ENCODE results near the gene ING4.
A peak's percentile ranks its signal among the peaks of the same experiment; 100 is the strongest.
"Not testable (repeated sequence)": the region's sequence is repeated elsewhere in the genome, so short reads cannot be mapped to it uniquely, and the experiment has no call there.

The ING4 gene

GRCh38 chr12:6662906-6663742 is at the start of gene ING4:
Gene ING4 (minus strand): TSS chr12:6663119. CDS start chr12:6663101, 18 bp downstream.
- DNase-seq (ENCODE audit: extremely low read depth, insufficient read length): peak; percentile 93
- no peak for TF ChIP-seq CTCF (IDR thresholded peaks at IDR 0.05; ENCODE audit: insufficient read depth, low read length, poor library complexity, severe bottlenecking)

DNA sequence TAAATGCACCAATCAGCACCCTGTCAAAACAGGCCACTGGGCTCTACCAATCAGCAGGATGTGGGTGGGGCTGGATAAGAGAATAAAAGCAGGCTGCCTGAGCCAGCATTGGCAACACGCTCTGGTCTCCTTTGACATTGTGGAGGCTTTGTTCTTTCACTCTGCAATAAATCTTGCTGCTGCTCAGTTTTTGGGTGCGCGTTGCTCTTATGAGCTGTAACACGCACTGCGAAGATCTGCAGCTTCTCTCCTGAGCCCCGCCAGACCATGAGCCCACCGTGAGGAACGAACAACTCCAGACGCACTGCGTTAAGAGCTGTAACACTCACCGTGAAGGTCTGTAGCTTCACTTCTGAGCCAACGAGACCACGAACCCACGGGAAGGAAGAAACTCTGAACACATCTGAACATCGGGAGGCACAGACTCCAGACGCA is 46.1 kb upstream of the ING4 start:
- no peak overlapping the region for H3K4me3 ChIP-seq (replicated peaks; ENCODE audit: low read depth, low read length)
- no peak for DNase-seq (ENCODE audit: extremely low read depth, insufficient read length)

More at GRCh38 chr12:6662906-6663742, at the start of gene ING4:
- peak within 1 kb of the TSS; percentile 89 for H3K4me3 ChIP-seq (replicated peaks; ENCODE audit: low read depth, low read length)
- H3K36me3 ChIP-seq (ENCODE audit: control insufficient read depth, insufficient read depth, low read length): peaks cover 8% of the 10 kb centered on the region
- H3K27me3 ChIP-seq (replicated peaks; ENCODE audit: control insufficient read depth, insufficient read depth, low read length): no peaks in the 10 kb centered on the region

DNA sequence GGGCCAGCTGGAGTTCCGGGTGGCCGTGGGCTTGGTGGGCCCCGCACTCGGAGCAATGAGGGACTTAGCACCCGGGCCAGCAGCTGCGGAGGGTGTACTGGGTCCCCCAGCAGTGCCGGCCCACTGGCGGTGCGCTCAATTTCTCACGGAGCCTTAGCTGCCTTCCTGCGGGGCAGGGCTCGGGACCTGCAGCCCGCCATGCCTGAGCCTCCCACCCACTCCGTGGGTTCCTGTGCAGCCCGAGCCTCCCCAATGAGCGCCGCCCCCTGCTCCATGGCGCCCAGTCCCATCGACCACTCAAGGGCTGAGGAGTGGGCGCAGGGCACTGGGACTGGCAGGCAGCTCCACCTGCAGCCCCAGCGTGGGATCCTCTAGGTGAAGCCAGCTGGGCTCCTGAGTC is 45.4 kb upstream of the ING4 start:
- DNase-seq (ENCODE audit: extremely low read depth, insufficient read length); H3K4me3 ChIP-seq (replicated peaks; ENCODE audit: low read depth, low read length); H3K36me3 ChIP-seq (ENCODE audit: control insufficient read depth, insufficient read depth, low read length); H3K27me3 ChIP-seq (replicated peaks; ENCODE audit: control insufficient read depth, insufficient read depth, low read length): not testable (repeated sequence)

More for the DNA sequence above, 46.1 kb upstream of the ING4 start:
- Histone ChIP-seq H3K36me3 (ENCODE audit: control insufficient read depth, insufficient read depth, low read length) (no peaks in the 10 kb centered on the region), H3K27me3 (replicated peaks; ENCODE audit: control insufficient read depth, insufficient read depth, low read length) (no peaks in the 10 kb centered on the region)
- TF ChIP-seq CTCF (IDR thresholded peaks at IDR 0.05; ENCODE audit: insufficient read depth, low read length, poor library complexity, severe bottlenecking): no peak

DNA sequence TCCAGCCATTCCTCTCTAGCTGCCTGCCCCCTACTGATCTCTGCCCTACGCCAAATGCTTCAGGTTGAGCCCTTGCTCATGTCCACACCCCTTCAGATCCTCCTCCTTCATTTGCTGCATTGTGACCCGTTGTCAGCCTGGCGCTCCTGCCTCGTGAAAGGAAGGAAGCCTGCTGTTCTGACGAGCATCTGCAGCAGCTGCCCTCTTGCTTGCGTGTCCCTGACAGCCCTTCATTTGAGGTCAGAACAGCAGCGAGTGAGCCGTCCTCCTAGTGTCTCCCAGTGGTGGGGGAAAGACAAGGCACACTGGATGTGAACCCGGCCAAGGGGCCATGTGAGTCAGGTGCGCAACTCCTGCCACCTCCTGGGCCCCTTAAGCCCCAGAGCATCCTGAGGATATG is 40.7 kb upstream of the ING4 start:
- peak; percentile 4 for TF ChIP-seq CTCF (IDR thresholded peaks at IDR 0.05; ENCODE audit: insufficient read depth, low read length, poor library complexity, severe bottlenecking)
- H3K27me3 ChIP-seq (replicated peaks; ENCODE audit: control insufficient read depth, insufficient read depth, low read length): peaks cover 1% of the 10 kb centered on the region
- H3K4me3 ChIP-seq (replicated peaks; ENCODE audit: low read depth, low read length): no peak overlapping the region
- H3K36me3 ChIP-seq (ENCODE audit: control insufficient read depth, insufficient read depth, low read length): no peaks in the 10 kb centered on the region
- no peak for DNase-seq (ENCODE audit: extremely low read depth, insufficient read length)

GRCh38 chr12:6701078-6701768 is 38.3 kb upstream of the ING4 start:
- DNase-seq (ENCODE audit: extremely low read depth, insufficient read length): no peak
- Histone ChIP-seq H3K4me3 (replicated peaks; ENCODE audit: low read depth, low read length) (no peak overlapping the region), H3K36me3 (ENCODE audit: control insufficient read depth, insufficient read depth, low read length) (no peaks in the 10 kb centered on the region), H3K27me3 (replicated peaks; ENCODE audit: control insufficient read depth, insufficient read depth, low read length) (peaks cover 1% of the 10 kb centered on the region)
- TF ChIP-seq CTCF (IDR thresholded peaks at IDR 0.05; ENCODE audit: insufficient read depth, low read length, poor library complexity, severe bottlenecking): no peak

DNA sequence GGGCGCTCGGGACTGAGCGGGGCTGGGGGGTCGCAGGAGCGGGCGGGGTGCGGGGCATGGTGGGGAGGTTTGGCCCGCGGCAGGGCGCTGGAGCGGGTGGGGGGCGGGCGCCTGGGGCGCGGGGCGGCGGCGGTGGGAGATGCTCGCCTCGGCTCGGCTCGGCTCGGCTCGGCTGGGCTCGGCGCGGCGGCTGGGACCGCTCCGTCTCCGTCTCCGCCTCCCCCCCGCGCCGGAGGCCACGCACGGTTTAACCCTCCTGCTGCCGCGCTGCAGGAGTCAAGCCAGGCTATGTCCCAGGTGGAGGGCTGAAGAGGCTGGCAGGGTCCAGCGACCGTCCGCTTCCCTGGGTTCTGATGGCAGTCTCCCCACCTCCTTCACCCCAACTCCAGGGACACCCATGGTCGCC is 37.7 kb upstream of the ING4 start, which contains the start of gene PIANP:
TSS of gene PIANP (minus strand) at position 170 of the 406 bp plus-strand sequence. CDS start 2,754 bp downstream, outside the sequence.
- H3K27me3 ChIP-seq (replicated peaks; ENCODE audit: control insufficient read depth, insufficient read depth, low read length): peaks cover 1% of the 10 kb centered on the region

More for the DNA sequence above, 37.7 kb upstream of the ING4 start, which contains the start of gene PIANP:
- H3K4me3 ChIP-seq (replicated peaks; ENCODE audit: low read depth, low read length): peak within 1 kb of the TSS; percentile 38
- H3K36me3 ChIP-seq (ENCODE audit: control insufficient read depth, insufficient read depth, low read length): no peaks in the 10 kb centered on the region
- TF ChIP-seq CTCF (IDR thresholded peaks at IDR 0.05; ENCODE audit: insufficient read depth, low read length, poor library complexity, severe bottlenecking): no peak
- no peak for DNase-seq (ENCODE audit: extremely low read depth, insufficient read length)
